ENCODE measurements around the gene OR4C13. TPM values are rescaled to one million over a fixed set of nuclear protein-coding genes. Genes with fewer than 3 reads are reported as not detected.
A peak's percentile ranks its signal among the peaks of the same experiment; 100 is the strongest.

Gene OR4C13
- total RNA-seq, 1 donor from 2014 or later: not detected

DNA sequence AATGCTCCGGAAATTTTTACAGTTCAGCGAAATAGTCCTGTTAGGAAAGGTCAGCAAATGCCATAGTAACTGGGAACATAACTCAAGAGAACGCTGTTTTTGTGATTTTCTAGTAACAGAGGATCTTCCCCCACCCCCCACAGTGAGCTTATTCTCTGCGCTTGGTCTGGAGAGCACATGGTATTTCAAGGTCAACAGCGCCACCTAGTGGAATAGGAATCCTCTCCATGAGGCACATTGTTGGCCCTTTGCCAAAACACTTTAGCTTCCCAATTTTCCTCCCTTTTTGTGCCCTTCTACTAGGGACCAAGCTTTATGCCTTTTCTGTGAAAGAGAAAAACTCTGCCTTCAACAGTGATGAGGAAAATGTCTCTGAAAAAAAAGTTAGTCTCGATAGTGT is 43.4 kb downstream of the OR4C13 start:
- DNase-seq (ENCODE audit: low read depth): peak; percentile 4
- Histone ChIP-seq H3K27me3 (ENCODE audit: insufficient read depth, low read length) (no peaks in the 10 kb centered on the region), H3K4me3 (ENCODE audit: insufficient read depth, low read depth, low read length) (no peak overlapping the region), H3K4me1 (ENCODE audit: insufficient read depth, low read length) (no peaks in the 10 kb centered on the region), H3K9me3 (ENCODE audit: insufficient read depth, low read depth, low read length) (peaks cover 7% of the 10 kb centered on the region), H3K27ac (ENCODE audit: low read depth, low read length) (no peak overlapping the region), H3K9ac (ENCODE audit: low read length) (no peak overlapping the region), H2AFZ (ENCODE audit: low read depth, low read length) (no peak overlapping the region), H3K79me2 (ENCODE audit: insufficient read depth, low read length) (no peaks in the 10 kb centered on the region), H3K4me2 (ENCODE audit: low read length) (no peak overlapping the region), H4K20me1 (ENCODE audit: insufficient read depth, low read length) (no peaks in the 10 kb centered on the region), H3K36me3 (ENCODE audit: insufficient read depth, low read length) (no peaks in the 10 kb centered on the region)
- Mint-ChIP-seq H3K36me3 (ENCODE audit: low read depth, unreplicated experiment) (no peaks in the 10 kb centered on the region), H3K4me1 (ENCODE audit: low read depth, unreplicated experiment) (no peaks in the 10 kb centered on the region), H3K4me3 (ENCODE audit: unreplicated experiment) (no peak overlapping the region), H3K9me3 (ENCODE audit: unreplicated experiment) (peaks cover 5% of the 10 kb centered on the region), H3K27ac (ENCODE audit: unreplicated experiment) (no peak overlapping the region), H3K27me3 (ENCODE audit: low read depth, unreplicated experiment) (no peaks in the 10 kb centered on the region)
- FAIRE-seq: no peak
- TF ChIP-seq CTCF (IDR thresholded peaks at IDR 0.05; ENCODE audit: insufficient read depth, low read depth, low read length): no peak
- no peak for TF ChIP-seq EZH2 (IDR thresholded peaks at IDR 0.05; ENCODE audit: insufficient read depth, low read length)

Other genes starting within 250 kb of the OR4C13 start
- gene OR4C12, start 30.1 kb downstream of the OR4C13 start, total RNA-seq: not detected in 2 replicates
- gene OR4C45, start 80.5 kb downstream of the OR4C13 start, total RNA-seq: not detected in 2 replicates